ENCODE results near the gene ASB18.

ASB18 gene

DNA sequence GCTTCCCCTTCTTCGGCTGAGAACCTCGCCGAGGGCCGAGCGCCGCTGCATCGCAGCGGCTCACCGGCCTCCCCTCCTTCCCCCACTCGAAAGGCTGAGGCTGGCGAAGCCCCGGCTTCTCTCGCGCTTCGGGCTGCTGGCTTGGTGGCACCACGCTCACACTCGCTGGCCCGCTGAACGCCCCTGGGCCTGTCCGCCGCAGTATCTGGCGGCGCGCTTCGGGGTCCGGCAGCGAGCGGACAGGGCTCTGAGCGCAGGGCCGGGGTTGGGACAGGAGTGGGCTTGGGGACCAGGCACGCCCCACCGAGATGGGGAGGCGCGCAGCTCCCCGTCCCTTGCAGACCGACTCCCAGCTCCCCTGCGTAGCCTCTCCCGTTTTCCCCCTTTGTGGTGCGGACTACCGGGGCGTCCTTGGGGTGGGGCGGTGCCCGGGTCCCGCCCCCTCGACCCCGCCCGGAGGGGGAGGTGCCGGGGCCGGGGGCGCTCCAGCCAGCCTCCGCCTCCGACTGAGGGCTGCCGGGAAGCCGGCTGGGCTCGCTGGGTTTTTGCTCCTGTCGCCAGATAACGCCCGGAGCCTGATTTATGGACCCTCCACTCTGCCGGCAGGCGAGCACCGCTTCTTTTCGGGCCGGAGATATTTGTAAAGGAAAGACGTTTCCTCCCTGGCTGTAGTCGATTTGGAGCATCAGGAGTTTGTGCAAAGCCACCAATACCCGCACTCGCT, 99.8 kb downstream of the ASB18 start:
- DNase-seq (ENCODE audit: low read depth in 2 of 2), result no peak

DNA sequence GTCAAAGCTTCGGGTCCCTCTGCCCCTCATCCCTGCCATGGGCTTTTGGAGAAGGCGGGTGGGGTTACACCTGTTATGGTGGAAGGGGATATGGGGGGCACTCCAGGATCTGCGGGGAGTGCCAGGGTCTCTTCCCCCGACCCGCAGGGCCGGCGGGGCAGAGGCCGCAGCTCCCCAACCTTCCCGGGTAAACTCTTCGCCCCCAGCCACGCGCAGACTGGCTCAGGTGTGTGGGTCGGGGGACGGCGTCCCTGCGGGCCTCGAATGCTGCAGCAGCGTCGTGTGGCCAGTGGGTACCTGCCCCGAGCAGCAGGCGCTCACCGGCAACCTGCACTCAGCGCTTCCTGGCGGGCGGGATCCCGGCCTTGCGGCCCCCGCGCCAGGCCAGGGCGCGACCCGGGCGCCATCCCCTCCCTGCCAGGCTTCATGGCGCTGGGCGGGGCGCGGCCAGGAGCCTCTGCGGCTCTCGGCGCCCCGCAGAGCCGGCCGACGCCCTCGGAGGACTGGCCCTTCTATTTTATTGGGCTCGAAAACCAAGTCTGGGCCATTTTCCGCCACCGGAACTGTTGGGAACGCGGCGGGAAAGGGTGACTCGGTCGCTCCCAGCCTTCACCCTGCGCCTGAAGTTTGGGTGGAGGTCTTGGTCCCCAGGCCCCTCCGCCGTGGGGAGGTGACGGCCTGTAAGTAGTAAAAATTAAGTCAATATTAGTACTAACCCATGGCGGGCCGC, 100.6 kb downstream of the ASB18 start:
- no peak for DNase-seq (ENCODE audit: low read depth in 2 of 2)

DNA sequence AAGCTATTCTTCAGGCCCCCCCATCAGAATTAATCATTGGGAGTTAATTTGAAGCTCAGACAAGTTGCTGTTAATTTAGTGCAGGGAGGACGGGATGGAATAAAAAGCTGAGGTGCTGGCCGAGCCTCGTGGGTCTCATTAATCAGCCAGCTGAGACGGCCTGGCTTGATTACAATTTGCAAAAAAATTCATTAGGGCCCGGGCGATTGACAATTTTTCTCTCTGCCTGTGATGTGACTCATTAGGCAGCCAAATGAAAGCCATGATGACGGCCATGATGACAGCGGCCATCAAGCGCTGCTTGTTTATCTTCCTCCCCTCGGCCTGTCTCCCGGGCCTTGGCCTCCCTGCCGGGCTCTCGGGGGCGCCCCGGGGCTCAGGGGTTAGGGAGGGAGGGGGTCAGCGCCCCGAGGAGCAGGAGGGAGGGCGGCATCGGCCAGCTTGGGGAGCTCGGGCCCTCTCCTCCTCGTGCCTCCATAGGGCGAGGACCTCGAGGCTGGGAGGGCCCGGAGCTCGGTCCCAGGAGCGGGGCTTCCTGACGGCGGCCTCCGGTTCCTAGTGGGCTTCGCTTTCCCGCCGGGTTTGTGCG, 101.2 kb downstream of the ASB18 start:
- no peak for DNase-seq (ENCODE audit: low read depth in 2 of 2)

DNA sequence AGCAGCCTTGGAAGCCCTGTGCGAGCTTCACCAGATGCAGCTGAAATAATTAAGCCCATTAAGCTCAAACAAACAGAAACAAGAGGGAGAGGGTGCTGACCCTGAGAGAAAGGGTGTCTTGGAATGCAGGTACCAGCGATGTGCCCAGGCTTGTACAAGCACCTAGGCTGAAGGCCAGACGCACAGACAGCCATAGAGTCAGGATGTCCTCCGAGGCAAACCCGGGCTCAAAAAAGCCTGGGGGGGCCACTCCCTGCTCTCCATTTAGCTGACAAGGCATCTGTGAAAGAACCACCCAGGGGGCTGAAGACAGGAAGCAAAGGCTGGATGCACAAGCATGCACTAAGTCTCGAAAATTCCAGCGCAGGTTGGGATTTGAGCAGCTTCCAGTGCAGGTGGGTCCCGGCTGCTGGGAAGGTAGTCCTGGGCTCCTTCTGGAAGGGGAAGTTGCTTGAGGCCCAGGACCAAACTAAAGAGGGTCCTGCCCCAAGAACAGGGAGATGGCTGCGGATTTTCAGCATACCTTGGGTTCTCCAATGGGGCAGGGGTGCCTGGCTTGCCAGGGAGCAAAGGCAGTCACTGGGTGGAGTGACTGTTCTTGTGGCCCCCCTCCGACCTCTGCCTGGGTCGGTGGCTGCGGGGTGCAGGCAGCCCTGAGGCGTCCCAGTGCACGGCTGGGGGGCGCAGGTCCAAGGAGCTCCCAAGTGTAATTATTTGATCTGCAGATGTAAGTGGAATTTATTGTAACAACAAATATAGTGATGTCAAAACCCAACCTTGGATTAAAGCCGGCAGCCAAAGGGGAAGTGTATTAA, 102.0 kb downstream of the ASB18 start:
- DNase-seq (ENCODE audit: low read depth in 2 of 2), result no peak

- no peak for DNase-seq (ENCODE audit: low read depth in 2 of 2)
Measured at GRCh38 chr2:236161531-236161930, 102.7 kb downstream of the ASB18 start.

GRCh38 chr2:236161082-236161462, 103.1 kb downstream of the ASB18 start:
- DNase-seq (ENCODE audit: low read depth in 2 of 2), result no peak

DNA sequence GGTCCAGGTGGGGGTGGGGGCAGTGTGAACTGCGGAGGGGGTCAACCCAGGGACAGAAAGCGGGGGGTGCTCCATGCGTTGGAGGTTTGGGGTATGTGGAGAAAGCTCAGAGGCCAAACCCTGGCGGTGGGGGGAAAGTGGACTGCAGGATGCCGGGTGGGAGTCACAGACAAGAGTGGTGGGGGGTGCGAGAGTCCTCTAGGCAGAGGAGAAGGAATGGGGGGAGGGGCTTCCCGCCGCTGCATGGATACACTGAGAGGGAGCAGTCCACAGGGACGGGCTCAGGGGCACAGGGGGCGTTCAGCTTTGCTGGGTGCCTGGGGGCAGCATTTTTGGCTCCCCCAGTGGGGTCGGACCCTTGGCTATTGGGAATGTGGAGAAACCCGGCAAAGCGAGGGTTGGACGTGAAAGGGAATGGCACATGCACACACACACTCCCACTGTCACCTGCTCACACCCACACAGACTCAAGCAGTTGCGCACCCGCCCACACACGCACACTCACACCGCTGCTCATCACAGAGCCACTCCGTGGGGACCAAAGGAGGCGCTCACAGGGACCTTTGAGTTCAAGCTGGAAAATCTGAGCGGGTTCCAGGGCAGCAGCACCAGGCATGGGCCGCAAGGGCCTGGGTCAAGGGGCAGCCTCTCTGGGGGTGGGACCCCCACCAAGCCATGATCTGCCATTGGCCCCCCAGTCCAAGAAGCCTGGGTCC, 103.7 kb downstream of the ASB18 start:
- no peak for DNase-seq (ENCODE audit: low read depth in 2 of 2)

GRCh38 chr2:236159778-236160170, 104.4 kb downstream of the ASB18 start:
- no peak for DNase-seq (ENCODE audit: low read depth in 2 of 2)

DNA sequence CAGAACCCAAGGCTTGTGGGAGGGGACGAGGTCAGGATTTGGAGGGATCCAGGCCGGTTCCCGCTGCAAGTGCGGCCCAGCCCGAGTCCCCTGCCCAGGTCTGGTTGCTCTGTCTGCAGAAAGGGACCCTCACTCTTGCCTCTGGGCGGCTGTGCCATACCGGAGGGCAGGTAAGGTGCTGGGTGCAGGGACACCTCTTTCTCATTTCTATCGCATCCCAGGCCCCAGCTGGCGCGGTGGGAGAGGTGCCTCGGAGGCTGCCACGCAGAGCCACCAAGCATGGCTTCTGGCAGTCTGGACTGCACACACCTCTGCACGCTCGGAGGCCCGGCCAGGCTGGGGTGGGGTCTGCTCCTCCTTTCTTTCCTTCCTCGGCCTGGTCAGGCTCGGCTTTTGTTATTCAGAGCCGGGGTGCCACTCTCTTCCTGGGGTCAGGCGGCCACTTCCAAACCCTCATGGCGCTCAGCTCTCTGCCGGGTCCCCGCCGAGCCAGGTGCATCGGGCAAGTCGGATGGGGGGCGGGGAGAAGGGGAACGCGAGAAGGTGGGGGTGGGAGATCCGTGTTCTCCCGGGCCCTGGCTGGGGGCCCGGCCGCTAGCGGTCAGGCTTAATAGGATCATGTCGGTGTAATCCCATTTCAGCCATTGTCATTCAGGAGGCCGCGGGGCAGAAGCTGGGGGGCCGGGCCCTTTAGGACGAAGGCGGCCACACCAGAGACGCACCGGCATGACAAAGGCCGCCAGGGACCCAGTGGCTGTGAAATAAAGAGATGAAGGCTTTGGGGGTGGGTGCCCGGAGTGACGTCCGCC, 105.0 kb downstream of the ASB18 start:
- no peak for DNase-seq (ENCODE audit: low read depth in 2 of 2)

DNA sequence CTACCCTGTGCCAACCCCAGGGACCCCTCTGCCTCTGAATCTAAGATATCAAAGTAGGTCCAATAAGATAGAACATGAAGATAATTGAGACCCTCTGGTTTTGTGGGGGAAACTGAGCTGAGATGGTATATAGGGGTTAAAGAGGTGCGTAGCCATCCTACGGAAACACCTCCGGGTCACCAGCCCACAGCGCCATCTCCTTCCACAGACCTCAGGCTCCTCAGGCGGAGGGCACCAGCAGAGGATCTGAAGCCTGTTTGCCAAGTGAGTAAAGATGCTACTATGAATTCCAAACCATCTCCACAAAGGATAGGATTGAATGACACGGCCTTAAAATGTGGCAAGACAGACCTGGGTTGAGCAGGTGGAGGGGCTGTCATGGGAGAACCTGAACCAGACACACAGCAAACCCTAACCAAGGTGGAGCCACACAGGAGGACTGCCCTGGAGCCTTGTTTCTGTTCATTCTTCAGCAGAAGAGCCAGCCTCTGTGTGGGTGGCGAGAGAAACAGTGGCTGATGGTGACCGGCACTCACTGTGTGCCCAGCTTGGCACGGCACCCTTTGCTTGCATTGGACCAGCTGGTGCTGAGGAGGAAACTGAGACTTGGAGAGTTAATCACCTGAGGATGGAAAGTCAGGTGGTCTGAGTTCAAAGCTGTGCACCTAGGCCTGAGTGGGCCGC, 106.2 kb downstream of the ASB18 start:
- no peak for DNase-seq (ENCODE audit: low read depth in 2 of 2)

GRCh38 chr2:236157366-236157765, 106.8 kb downstream of the ASB18 start:
- no peak for DNase-seq (ENCODE audit: low read depth in 2 of 2)

- no peak for DNase-seq (ENCODE audit: low read depth in 2 of 2)
Measured at GRCh38 chr2:236156860-236157194, 107.4 kb downstream of the ASB18 start.

- DNase-seq (ENCODE audit: low read depth in 2 of 2), result no peak
Measured at GRCh38 chr2:236156095-236156859, 107.9 kb downstream of the ASB18 start.

DNA sequence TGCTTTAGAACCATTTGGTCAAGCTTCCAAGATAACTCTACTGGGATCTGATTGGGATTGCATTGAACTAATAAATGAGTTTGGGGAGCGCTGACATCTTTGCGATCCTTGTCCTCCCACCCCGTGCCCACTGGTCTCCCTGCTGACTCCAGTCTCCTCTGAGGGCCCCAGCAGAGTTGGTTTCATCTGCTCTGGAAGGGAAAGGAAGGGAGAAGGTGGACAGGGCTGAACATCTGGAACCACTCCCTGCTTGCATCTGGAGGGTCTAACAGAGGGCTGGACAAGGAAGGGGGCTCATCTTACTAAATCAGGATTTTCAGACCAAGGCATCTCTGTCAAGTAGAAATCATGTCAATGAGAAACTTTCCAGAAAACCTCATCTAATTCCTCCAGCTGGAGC, 108.8 kb downstream of the ASB18 start:
- DNase-seq (ENCODE audit: low read depth in 2 of 2), result no peak

- no peak for DNase-seq (ENCODE audit: low read depth in 2 of 2)
Measured at GRCh38 chr2:236146436-236146835, 117.8 kb downstream of the ASB18 start.

GRCh38 chr2:236143811-236144210, 120.4 kb downstream of the ASB18 start:
- DNase-seq (ENCODE audit: low read depth in 2 of 2), result no peak

Measured in stimulated activated CD4-positive, alpha-beta T cell treated with anti-CD3 and anti-CD28 coated beads, Interleukin-12 subunit alpha, Interleukin-12 subunit beta, amount 100 ng/mL, for 24 hours (primary cell).